IMR-90 (cell line): ENCODE measurements around the gene REPIN1. TPM values are rescaled to one million over a fixed set of nuclear protein-coding genes. Genes with fewer than 3 reads are reported as not detected.
A peak's percentile ranks its signal among the peaks of the same experiment; 100 is the strongest.

Source experiments
- ATAC-seq: fragments of 200-7000 bp; cut with Tn5 transposase; 2 replicates; pipeline ENCODE4 v1.9.1; 2020; ENCODE audit warnings: low read depth, mild to moderate bottlenecking, moderate library complexity
- BruUV-seq: library from RNA; stranded (reverse); fragments of 400-500 nt; replicated peaks from 2 replicates; lab custom pipeline; 2021; lab: Mats Ljungman, UMichigan
- CTCF ChIA-PET: fragments of 300-600 bp; formaldehyde crosslinking; extraction: SDS; loops from one replicate; lab custom pipeline; 2021; ENCODE audit warnings: antibody characterized with exemption; lab: Yijun Ruan, JAX
- POLR2A ChIA-PET: fragments of 300-600 bp; sonication (Branson Sonifier 250); formaldehyde crosslinking; loops from one replicate; lab custom pipeline; 2022; ENCODE audit warnings: antibody characterized with exemption; ENCODE audit not compliant: unreplicated experiment; lab: Charles Lee
- DNase-seq: peaks from one replicate; pipeline ENCODE4 v3.0.0; 2013
- H2AFZ ChIP-seq: replicated peaks from 2 replicates; pipeline ENCODE3; 2013; ENCODE audit warnings: low read length, mild to moderate bottlenecking; ENCODE audit not compliant: poor library complexity
- H2AK5ac ChIP-seq: 2 replicates; pipeline ENCODE4 v1.6.1; 2013; ENCODE audit warnings: low read depth, low read length, inconsistent platforms
- H2AK9ac ChIP-seq: replicated peaks from 2 replicates; pipeline ENCODE3; 2013; ENCODE audit warnings: mild to moderate bottlenecking, low read depth, low read length, moderate library complexity; ENCODE audit not compliant: poor library complexity
- H2BK120ac ChIP-seq: 2 replicates; pipeline ENCODE4 v1.6.1; 2013; ENCODE audit warnings: low read depth, low read length, inconsistent platforms
- H2BK15ac ChIP-seq: 3 replicates; pipeline ENCODE4 v1.6.1; 2013; ENCODE audit warnings: low read depth, low read length, inconsistent platforms
- H2BK20ac ChIP-seq: 2 replicates; pipeline ENCODE4 v1.6.1; 2013; ENCODE audit warnings: low read depth, mild to moderate bottlenecking, inconsistent platforms, low read length, moderate library complexity
- H2BK5ac ChIP-seq: 2 replicates; pipeline ENCODE4 v1.6.1; 2013; ENCODE audit warnings: mild to moderate bottlenecking, low read depth, low read length, inconsistent platforms; ENCODE audit not compliant: poor library complexity, severe bottlenecking
- H3K14ac ChIP-seq: replicated peaks from 2 replicates; pipeline ENCODE4 v1.6.1; 2013; ENCODE audit warnings: low read depth, low read length, inconsistent platforms
- H3K18ac ChIP-seq: 2 replicates; pipeline ENCODE4 v1.6.1; 2013; ENCODE audit warnings: low read depth, low read length, control low read depth
- H3K23ac ChIP-seq: 2 replicates; pipeline ENCODE4 v1.6.1; 2013; ENCODE audit warnings: low read depth, low read length, inconsistent platforms
- H3K27ac ChIP-seq: 2 replicates; pipeline ENCODE4 v1.5.1; 2013; ENCODE audit warnings: mild to moderate bottlenecking, control low read depth, low read length; ENCODE audit not compliant: insufficient read depth
- H3K27me3 ChIP-seq: 2 replicates; pipeline ENCODE4 v1.6.1; 2013; ENCODE audit warnings: low read length; ENCODE audit not compliant: control insufficient read depth, insufficient read depth
- H3K36me3 ChIP-seq: 2 replicates; pipeline ENCODE4 v1.6.1; 2013; ENCODE audit warnings: low read length, mixed read lengths; ENCODE audit not compliant: control insufficient read depth, insufficient read depth
- H3K4ac ChIP-seq: 2 replicates; pipeline ENCODE4 v1.6.1; 2013; ENCODE audit warnings: low read depth, low read length, inconsistent platforms
- H3K4me1 ChIP-seq: 2 replicates; pipeline ENCODE4 v1.6.1; 2013; ENCODE audit warnings: low read length, mixed read lengths; ENCODE audit not compliant: control insufficient read depth, insufficient read depth
- H3K4me2 ChIP-seq: 2 replicates; pipeline ENCODE4 v1.6.1; 2013; ENCODE audit warnings: low read depth, mild to moderate bottlenecking, control low read depth, low read length, moderate library complexity
- H3K4me3 ChIP-seq: 2 replicates; pipeline ENCODE4 v1.5.1; 2013; ENCODE audit warnings: low read depth, mild to moderate bottlenecking, control low read depth, low read length, moderate library complexity; ENCODE audit not compliant: insufficient read depth
- H3K56ac ChIP-seq: 2 replicates; pipeline ENCODE4 v1.6.1; 2013; ENCODE audit warnings: low read length, inconsistent platforms; ENCODE audit not compliant: insufficient read depth; ENCODE audit errors: extremely low read depth
- H3K79me1 ChIP-seq, 2 experiments: 2 replicates each; pipeline ENCODE4 v1.6.1; 2013; ENCODE audit warnings: low read length in 2 of 2, inconsistent platforms in 1 of 2, low read depth in 1 of 2
- H3K9ac ChIP-seq: 2 replicates; pipeline ENCODE4 v1.6.1; 2013; ENCODE audit warnings: low read depth, low read length, control low read depth
- H3K9me1 ChIP-seq: 2 replicates; pipeline ENCODE4 v1.6.1; 2013; ENCODE audit warnings: low read length, inconsistent platforms; ENCODE audit not compliant: insufficient read depth
- H3K9me3 ChIP-seq: 2 replicates; pipeline ENCODE4 v1.6.1; 2013; ENCODE audit warnings: low read length; ENCODE audit not compliant: control insufficient read depth, insufficient read depth
- H4K20me1 ChIP-seq: 2 replicates; pipeline ENCODE4 v1.6.1; 2013; ENCODE audit warnings: low read length, inconsistent platforms; ENCODE audit not compliant: insufficient read depth
- H4K5ac ChIP-seq: 2 replicates; pipeline ENCODE4 v1.6.1; 2013; ENCODE audit warnings: mild to moderate bottlenecking, low read depth, low read length, control low read depth
- H4K8ac ChIP-seq, 2 experiments: 2 replicates each; pipeline ENCODE4 v1.6.1; 2013; ENCODE audit warnings: low read depth in 2 of 2, low read length in 2 of 2, control low read depth in 1 of 2, inconsistent platforms in 1 of 2
- H4K91ac ChIP-seq: 2 replicates; pipeline ENCODE4 v1.6.1; 2013; ENCODE audit warnings: low read depth, low read length, inconsistent platforms; ENCODE audit not compliant: insufficient read depth
- BHLHE40 ChIP-seq: fragments of 150-350 bp; IDR thresholded peaks from 2 replicates; pipeline ENCODE4 v1.6.1; 2016; ENCODE audit warnings: mild to moderate bottlenecking, low read depth, low read length
- CEBPB ChIP-seq: IDR thresholded peaks from 2 replicates; pipeline ENCODE4 v1.6.1; 2012; ENCODE audit warnings: low read depth, low read length, improper control_type of control experiment
- CHD1 ChIP-seq: IDR thresholded peaks from 2 replicates; pipeline ENCODE4 v1.6.1; 2012; ENCODE audit warnings: low read depth, low read length, improper control_type of control experiment
- CTCF ChIP-seq: conservative IDR thresholded peaks from 2 replicates; pipeline ENCODE4 v1.5.1; 2012; ENCODE audit warnings: mild to moderate bottlenecking, low read depth, low read length, improper control_type of control experiment
- ELK1 ChIP-seq: fragments of 150-350 bp; IDR thresholded peaks from 2 replicates; pipeline ENCODE4 v1.6.1; 2016; ENCODE audit warnings: low read depth, mild to moderate bottlenecking, low read length, moderate library complexity, borderline replicate concordance
- MAFK ChIP-seq: IDR thresholded peaks from 2 replicates; pipeline ENCODE4 v1.6.1; 2012; ENCODE audit warnings: low read depth, low read length, improper control_type of control experiment
- MAZ ChIP-seq: IDR thresholded peaks from 2 replicates; pipeline ENCODE4 v1.6.1; 2012; ENCODE audit warnings: low read depth, mild to moderate bottlenecking, low read length, improper control_type of control experiment, moderate library complexity, borderline replicate concordance
- MXI1 ChIP-seq: IDR thresholded peaks from 2 replicates; pipeline ENCODE4 v1.6.1; 2012; ENCODE audit warnings: low read depth, mild to moderate bottlenecking, low read length, moderate library complexity, borderline replicate concordance
- NFE2L2 ChIP-seq: fragments of 150-350 bp; IDR thresholded peaks from 2 replicates; pipeline ENCODE4 v1.6.1; 2016; ENCODE audit warnings: low read depth, mild to moderate bottlenecking, low read length
- POLR2A ChIP-seq: IDR thresholded peaks from 2 replicates; pipeline ENCODE4 v1.6.1; 2012; ENCODE audit warnings: mild to moderate bottlenecking, low read depth, low read length
- RAD21 ChIP-seq: IDR thresholded peaks from 2 replicates; pipeline ENCODE4 v1.6.1; 2012; ENCODE audit warnings: low read length, improper control_type of control experiment
- RCOR1 ChIP-seq: IDR thresholded peaks from 2 replicates; pipeline ENCODE4 v1.6.1; 2012; ENCODE audit warnings: mild to moderate bottlenecking, low read length, improper control_type of control experiment; ENCODE audit not compliant: insufficient replicate concordance
- RFX5 ChIP-seq: IDR thresholded peaks from 2 replicates; pipeline ENCODE4 v1.8.0; 2012; ENCODE audit warnings: low read depth, mild to moderate bottlenecking, low read length, moderate library complexity
- SMC3 ChIP-seq: fragments of 150-350 bp; IDR thresholded peaks from 2 replicates; pipeline ENCODE4 v1.6.1; 2016; ENCODE audit warnings: low read depth, mild to moderate bottlenecking, antibody characterized with exemption, low read length, moderate library complexity
- USF2 ChIP-seq: fragments of 150-350 bp; IDR thresholded peaks from 2 replicates; pipeline ENCODE4 v1.6.1; 2017; ENCODE audit warnings: mild to moderate bottlenecking, antibody characterized with exemption, low read length, low read depth
- WGBS, 2 experiments: methylation state at CpG; one replicate each; pipeline versions ENCODE4 v1.1.5 to v1.1.7; 2013; ENCODE audit warnings: missing lambda C conversion rate in 2 of 2; ENCODE audit not compliant: insufficient read length in 1 of 2; ENCODE audit errors: extremely low coverage in 2 of 2; 5-methylcytosine and 5-hydroxymethylcytosine counted together
- dilution Hi-C: fragments of 300-500 bp; cut with HindIII; formaldehyde crosslinking; loops from one replicate; pipeline ENCODE4 v1.14.3; 2018; ENCODE audit warnings: low sequenced_read_pairs; ENCODE audit not compliant: unreplicated experiment
- in situ Hi-C: fragments of 300-500 bp; cut with MboI; formaldehyde crosslinking; loops from 3 replicates; pipeline ENCODE4 v1.14.3; 2019; ENCODE audit warnings: low sequenced_read_pairs, inconsistent platforms, mixed read lengths
- intact Hi-C: fragments of 100-400 bp; cut with micrococcal nuclease; formaldehyde crosslinking; loops from 2 replicates; pipeline ENCODE4 v1.10.0; 2022
- polyA plus RNA-seq, 3 experiments: library from polyadenylated mRNA; depleted of rRNA; stranded (reverse); fragments of >200 nt; gene quantifications; 2 replicates each; pipeline ENCODE4 v1.2.3, GENCODE V29; 2012; ENCODE audit warnings: low replicate concordance in 1 of 3
- total RNA-seq: library from RNA; depleted of rRNA; stranded (reverse); fragments of >200 nt; gene quantifications from 2 replicates; pipeline ENCODE4 v1.2.3, GENCODE V29; 2012

The REPIN1 gene
- total and polyA plus RNA-seq, 2 of the 4 experiments (the other 2 are of a cell fraction), result 19.4 to 50.6 TPM

GRCh38 chr7:150358988-150359621, 9.5 kb upstream of the REPIN1 start:
- Histone ChIP-seq H2BK20ac (no peak overlapping the region), H3K9me1 (no peaks in the 10 kb centered on the region; the same call in 1 of the 2 replicates), H3K79me1 (no peaks in the 10 kb centered on the region), H3K23ac (no peak overlapping the region), H2BK120ac (no peak overlapping the region), H3K27ac (no peak overlapping the region), H3K14ac (no peak overlapping the region), H3K56ac (no peak overlapping the region), H2BK5ac (peak overlapping the region; percentile 90), H3K36me3 (no peaks in the 10 kb centered on the region), H2AK5ac (0 out of 2 replicates have a peak overlapping the region, but pooled peaks have one; percentile 12), H3K18ac (no peak overlapping the region), H2AFZ (no peak overlapping the region), H3K4ac (no peak overlapping the region; the same call in 1 of the 2 replicates), H3K27me3 (peaks cover 2% of the 10 kb centered on the region; the same call in 1 of the 2 replicates), H3K4me3 (no peak overlapping the region), H4K20me1 (no peaks in the 10 kb centered on the region), H2AK9ac (no peak overlapping the region), H4K91ac (no peak overlapping the region), H4K5ac (no peak overlapping the region), H4K8ac (no peak overlapping the region), H3K4me2 (no peak overlapping the region), H3K9me3 (no peaks in the 10 kb centered on the region), H3K4me1 (no peaks in the 10 kb centered on the region; the same call in 1 of the 2 replicates), H2BK15ac (no peak overlapping the region), H3K9ac (no peak overlapping the region)
- POLR2A ChIA-PET, result no interaction called here
- ATAC-seq (no peak), DNase-seq (no peak)
- CTCF ChIA-PET, result interaction anchor here (0.5 to 0.7 kb wide), 4 partner anchors 48 to 1559 kb away, joined by 3 to 6 read pairs (median 3); no protein-coding TSS in a partner anchor
- WGBS, 2 experiments, result 94% methylated on average over 2 of the region's 4 CpGs; no CpG with 5 or more reads in 1 of the 2 experiments
- BruUV-seq, result no TSS peak
- intact Hi-C loops, result no loop called here
- in situ Hi-C loops, result no loop called here
- dilution Hi-C loops, result no loop called here
- TF ChIP-seq CEBPB (no peak), MAZ (no peak), RAD21 (no peak), CTCF (no peak), MXI1 (no peak), MAFK (no peak), RFX5 (no peak), USF2 (no peak), ELK1 (no peak), CHD1 (no peak), BHLHE40 (no peak), POLR2A (no peak), SMC3 (no peak), RCOR1 (no peak), NFE2L2 (no peak)
